NCI-H526 (cell line): Measurements from ENCODE around the gene C1QTNF9.
"Not testable (repeated sequence)": the region's sequence is repeated elsewhere in the genome, so short reads cannot be mapped to it uniquely, and the experiment has no call there.

ENCODE experiments used
- DNase-seq, 2 experiments: peaks; one replicate each; lab custom pipeline; 2025; lab: John Stamatoyannopoulos, UW

The C1QTNF9 gene

DNA sequence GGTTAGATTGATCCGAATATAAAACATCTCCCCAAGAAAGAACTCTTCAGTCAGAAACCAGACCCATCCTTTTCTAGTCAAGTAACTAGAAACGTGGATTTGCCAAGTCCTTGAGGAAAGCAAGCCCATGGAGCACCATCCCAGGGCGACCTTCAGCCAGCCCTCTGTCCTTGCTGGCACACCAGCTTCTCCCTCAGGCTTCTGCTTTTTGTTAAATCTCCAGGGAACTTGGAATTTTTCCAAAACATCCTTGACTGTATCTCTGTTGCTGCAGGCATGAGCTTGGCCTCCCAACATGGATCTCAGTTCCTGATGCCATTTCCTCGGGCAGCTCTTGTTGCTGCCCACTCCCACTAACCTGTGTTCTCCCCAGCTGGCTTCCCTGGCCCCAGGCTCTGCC lies 27.1 kb upstream of the C1QTNF9 start:
- DNase-seq, result no peak

DNA sequence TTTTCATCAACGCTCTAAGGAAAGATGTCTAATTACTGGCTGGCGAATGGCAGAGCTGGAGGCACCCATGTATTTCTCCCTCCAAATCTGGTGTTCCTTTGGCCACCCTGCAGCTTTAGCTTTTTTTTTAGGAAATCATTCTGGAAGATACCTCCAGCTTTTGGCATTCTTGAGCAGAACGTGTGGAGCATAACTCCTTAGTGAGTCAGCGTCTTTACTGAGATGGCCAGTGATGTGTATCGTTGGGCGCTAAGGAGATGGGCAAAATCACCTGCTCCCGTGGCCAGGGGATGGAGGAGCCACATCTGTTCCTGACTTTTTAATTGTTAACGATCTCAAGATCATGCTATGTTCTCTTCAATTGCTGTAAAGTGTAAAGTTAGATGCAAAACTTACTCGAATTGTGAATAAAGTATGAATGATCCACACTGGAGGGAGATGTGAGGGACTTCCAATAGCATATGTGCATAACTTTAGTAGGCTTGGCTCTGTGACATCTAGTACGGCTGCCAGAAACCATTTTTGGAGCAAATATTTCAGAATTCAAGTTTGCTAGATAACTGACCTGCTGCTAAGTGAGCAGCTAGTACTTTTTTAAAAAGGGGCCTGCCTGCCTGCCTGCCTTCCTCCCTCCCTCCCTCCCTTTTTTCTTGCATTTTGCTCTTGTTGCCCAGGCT lies 24.4 kb upstream of the C1QTNF9 start:
- DNase-seq, result no peak

DNA sequence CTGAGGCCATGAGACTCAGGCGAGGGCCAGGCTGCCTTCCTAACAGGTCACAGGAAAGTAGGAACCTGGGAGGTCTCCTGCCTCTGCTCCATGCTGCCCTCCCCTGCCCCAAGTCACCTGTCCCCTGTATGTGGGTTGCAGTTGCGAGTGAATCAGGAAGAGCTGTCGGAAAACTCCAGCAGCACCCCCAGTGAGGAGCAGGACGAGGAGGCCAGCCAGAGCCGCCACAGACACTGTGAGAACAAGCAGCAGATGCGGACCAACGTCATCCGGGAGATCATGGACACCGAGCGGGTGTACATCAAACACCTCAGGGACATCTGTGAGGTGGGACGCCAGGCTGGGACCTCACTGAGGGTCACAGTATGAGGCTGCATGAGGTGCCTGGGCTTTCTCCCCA lies 22.8 kb upstream of the C1QTNF9 start:
- no peak for DNase-seq

- DNase-seq, result no peak
Observed at GRCh38 chr13:24287748-24288287, 21.6 kb upstream of the C1QTNF9 start.

- DNase-seq, result no peak
Observed at GRCh38 chr13:24288870-24289269, 20.5 kb upstream of the C1QTNF9 start.

- no peak for DNase-seq
Observed at GRCh38 chr13:24290280-24290932, 19.0 kb upstream of the C1QTNF9 start.

DNA sequence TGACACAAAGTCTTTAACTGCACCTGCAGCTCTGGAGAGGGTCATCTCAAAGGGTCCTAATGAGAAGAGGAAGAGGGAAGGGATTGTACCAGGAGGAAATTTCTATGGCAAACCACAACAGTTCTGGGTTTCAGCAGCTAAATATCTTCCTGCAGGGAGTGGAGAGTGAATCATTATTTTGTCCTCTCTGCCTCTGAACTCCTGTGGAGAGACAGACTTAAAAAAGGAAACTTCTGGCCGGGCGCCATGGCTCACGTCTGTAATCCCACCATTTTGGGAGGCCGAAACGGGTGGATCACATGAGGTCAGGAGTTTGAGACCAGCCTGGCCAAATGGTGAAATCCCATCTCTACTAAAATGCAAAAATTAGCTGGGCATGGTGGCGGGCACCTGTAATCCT lies 16.9 kb upstream of the C1QTNF9 start:
- no peak for DNase-seq

DNA sequence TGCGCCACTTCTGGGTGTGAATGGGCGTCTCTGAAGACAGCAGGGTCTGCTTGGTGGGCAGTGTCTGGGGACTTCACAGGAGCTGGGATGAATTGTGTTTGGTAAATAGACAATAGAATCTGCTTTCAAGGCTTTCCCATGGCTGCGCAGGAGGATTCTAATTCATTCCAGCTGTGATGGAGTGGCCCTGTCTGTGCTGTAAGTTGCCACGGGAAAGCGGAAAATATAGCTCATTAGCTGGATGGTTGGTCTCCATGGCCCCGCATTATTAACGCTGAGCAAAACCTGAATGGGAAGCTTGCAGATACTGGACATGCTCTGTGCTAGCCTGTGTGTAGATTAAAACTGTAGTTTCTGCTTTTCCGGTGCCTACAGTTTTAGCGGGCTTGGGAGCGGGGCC lies 15.6 kb upstream of the C1QTNF9 start:
- no peak for DNase-seq

- DNase-seq, result no peak
Observed at GRCh38 chr13:24299488-24300114, 9.8 kb upstream of the C1QTNF9 start.

DNA sequence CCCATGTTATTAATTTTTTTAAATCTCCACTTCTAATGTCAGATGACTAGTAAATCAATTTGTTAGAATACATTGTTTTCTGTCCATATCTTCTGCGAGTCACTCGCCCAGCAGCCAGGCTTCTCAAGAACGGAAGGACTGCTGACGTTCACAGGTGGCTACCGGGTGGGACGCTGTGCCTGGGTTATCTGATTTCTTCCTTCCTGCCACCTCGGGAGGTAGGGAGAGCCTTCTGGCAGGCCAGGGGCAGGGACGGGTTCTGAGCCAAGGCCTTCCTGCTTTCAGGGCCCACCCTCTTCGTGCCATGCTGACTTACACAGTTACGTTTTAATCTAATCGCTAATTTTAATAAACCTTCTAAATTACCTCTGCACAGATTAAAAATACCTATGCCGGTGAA lies 7.9 kb upstream of the C1QTNF9 start:
- DNase-seq, result no peak

GRCh38 chr13:24301911-24302310 lies 7.5 kb upstream of the C1QTNF9 start:
- no peak for DNase-seq

GRCh38 chr13:24304620-24305019 lies 4.8 kb upstream of the C1QTNF9 start:
- no peak for DNase-seq

DNA sequence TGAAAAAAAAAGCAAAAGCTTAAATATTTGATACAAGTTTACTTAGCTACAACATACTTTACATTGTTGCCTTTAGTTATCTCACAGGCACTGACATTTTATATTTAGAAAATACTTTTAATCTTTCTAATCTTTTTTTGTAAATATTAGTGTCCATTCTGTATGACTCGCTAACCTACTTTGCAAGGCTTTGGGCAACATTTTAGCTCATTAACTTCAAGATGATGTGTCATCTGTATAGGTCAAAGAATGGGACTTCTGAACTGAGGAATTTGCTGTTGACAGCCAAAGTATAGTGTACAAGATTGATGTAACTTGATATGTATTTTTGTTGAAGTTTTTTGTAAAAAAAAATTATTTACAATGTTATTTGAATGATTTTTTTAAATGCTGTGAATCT lies 2.7 kb upstream of the C1QTNF9 start:
- DNase-seq, result no peak

DNA sequence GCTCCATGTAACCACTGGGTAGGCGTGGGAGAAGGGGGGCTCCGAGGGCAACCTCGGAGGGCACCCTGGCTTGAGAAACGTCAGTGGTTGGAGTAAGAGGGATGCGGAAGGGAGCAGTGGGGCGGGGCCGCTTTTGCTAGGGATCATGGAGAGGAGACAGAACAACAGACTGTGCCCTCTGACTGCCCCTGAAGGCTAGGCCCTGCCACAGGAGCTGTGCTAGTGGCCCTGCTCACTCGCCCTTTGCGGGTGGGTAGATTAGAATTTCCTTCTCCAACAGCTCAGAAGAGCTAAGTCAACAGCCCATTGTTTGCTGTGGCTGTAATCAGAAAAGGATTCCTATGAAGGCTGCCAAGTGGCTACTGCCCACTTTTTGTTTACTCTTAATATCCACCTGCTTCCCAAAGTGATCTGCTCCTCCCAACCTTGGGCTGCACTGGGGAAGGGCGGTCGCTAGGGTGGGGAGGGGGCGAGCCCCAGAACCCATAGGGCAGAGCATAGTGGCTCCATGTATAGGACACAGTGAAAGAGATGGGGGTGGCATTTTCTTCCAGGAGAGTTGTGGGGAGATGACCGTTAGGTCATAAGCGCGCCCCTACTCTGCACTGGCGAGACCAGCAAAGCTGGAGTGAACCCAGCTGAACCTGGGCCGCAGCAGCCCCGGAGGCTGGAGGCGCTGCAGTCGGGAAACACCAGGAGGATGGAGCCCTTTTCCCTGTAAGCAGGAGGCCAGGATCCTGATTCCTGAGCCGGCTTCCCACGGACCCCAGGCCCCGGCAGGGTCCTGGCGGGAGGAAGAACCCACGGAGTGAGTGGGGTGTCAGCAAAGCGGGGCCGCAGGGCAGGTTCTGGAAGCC lies 1.9 kb upstream of the C1QTNF9 start:
- peak in 1 of 2 experiments; percentile 18 for DNase-seq

GRCh38 chr13:24308068-24308445 lies 1.3 kb upstream of the C1QTNF9 start:
- no peak for DNase-seq

GRCh38 chr13:24308488-24309020 lies 826 bp upstream of the C1QTNF9 start:
- no peak for DNase-seq

DNA sequence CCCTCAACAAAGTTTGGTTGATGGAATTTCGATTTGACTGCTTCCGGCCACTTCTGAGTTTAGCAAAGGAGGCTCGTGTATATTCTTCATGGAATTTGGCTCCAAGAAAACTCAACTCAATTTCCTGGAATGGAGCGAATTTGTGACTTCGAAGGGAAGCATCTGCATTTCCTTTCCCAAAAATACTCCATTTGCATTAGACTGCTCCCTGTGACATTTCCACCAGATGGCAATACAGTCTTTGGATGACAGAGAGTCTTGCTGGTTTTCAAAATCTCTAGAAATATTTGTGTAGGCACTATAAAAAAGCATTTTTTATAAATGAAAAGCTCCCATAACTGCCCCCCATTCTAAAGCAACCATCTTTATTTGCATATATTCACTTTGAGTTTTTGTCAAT lies 4.1 kb downstream of the C1QTNF9 start:
- DNase-seq, result peak in 1 of 2 experiments; percentile 18

DNA sequence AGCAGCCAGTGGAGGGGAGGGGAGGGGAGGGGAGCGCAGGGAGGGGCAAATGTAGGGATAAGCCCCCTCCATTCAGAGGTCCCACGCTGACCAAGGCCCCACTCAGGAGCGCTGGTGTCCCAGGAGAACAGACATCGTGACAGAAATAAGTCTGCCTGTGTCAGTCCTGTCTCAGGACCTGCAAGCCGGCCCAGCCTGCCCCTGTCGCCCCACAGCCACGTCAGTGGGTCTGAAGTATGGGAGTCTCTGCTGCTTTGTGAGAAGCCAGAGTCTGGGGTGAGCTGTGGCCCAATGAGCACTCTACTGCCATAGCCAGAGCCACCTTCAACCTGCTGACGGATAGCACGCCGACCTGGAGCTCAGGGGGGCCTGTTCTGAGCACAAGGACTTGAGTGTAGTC lies 8.5 kb downstream of the C1QTNF9 start:
- DNase-seq, result not testable (repeated sequence)

GRCh38 chr13:24318878-24319277 lies 9.5 kb downstream of the C1QTNF9 start:
- not testable (repeated sequence) for DNase-seq

DNA sequence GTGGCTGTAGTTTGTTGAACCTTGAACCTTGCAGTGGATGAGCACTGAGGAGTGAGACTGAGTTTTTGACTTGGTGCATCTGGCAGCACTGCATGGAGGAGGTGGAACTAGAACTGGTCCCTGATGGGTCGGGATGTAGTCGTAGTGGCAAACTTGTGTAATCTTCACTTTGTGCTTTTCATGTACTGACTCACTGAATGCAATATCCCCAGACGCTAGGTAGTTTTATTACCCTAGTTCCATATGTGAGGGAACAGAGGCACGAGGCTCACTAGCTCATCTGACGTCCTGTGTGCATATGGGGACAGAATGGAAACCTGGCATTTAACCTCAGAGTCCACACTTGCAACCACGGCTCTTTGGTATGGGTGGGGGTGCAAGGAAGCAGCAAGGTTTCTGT lies 10.3 kb downstream of the C1QTNF9 start:
- not testable (repeated sequence) for DNase-seq

GRCh38 chr13:24321416-24321815 lies 12.0 kb downstream of the C1QTNF9 start:
- not testable (repeated sequence) for DNase-seq

DNA sequence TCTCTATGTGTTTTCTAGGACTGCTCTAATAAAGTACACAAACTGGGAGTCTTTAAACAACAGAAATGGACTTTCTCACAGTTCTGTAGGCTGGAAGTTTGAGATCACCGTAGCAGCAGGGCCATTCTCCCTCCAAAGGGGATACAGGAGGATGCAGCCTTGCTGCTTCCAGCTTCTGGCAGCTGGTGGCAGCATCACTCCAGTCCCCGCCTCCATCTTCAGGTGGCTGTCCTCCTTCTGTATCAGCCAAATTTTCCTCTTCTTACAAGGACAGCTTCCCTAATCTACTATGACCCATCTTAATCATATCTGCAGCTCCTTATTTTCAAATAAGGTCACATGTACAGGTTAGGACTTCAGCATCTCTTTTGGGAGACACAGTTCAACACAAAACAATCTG lies 13.1 kb downstream of the C1QTNF9 start:
- peak in 1 of 2 experiments; percentile 41 for DNase-seq
